OCI-LY7 (cell line): Measurements from ENCODE around the gene CSRNP3. TPM values are rescaled to one million over a fixed set of nuclear protein-coding genes. Genes with fewer than 3 reads are reported as not detected.

Experiments used
- BruUV-seq: library from RNA; stranded (reverse); fragments of 400-500 nt; replicated peaks from 2 replicates; lab custom pipeline; 2021; lab: Mats Ljungman, UMichigan
- CTCF ChIA-PET: fragments of 300-600 bp; sonication (Branson Sonifier 250); formaldehyde crosslinking; loops from one replicate; lab custom pipeline; 2022; ENCODE audit warnings: antibody characterized with exemption; ENCODE audit not compliant: unreplicated experiment; lab: Charles Lee
- POLR2A ChIA-PET: fragments of 300-600 bp; sonication (Branson Sonifier 250); formaldehyde crosslinking; loops from one replicate; lab custom pipeline; 2022; ENCODE audit warnings: antibody characterized with exemption; lab: Charles Lee
- DNase-seq: peaks from one replicate; pipeline ENCODE4 v3.0.0-alpha.2; 2015; ENCODE audit warnings: low spot score
- H2AFZ ChIP-seq: fragments of 200-600 bp; sonication (generic), shearing (Covaris generic); 2 replicates; pipeline ENCODE4 v1.6.1; 2014; ENCODE audit warnings: mild to moderate bottlenecking, antibody characterized with exemption, low read length, moderate library complexity
- H3K27ac ChIP-seq: fragments of 200-600 bp; sonication (generic); 2 replicates; pipeline ENCODE4 v1.5.1; 2014; ENCODE audit warnings: mixed run types, low read depth, mild to moderate bottlenecking, moderate library complexity, low read length, inconsistent platforms; ENCODE audit not compliant: poor library complexity, severe bottlenecking
- H3K36me3 ChIP-seq: fragments of 200-600 bp; sonication (generic); 2 replicates; pipeline ENCODE4 v1.6.1; 2014; ENCODE audit warnings: mild to moderate bottlenecking, antibody characterized with exemption, low read length, moderate library complexity, mixed read lengths; ENCODE audit not compliant: insufficient read depth
- H3K4me1 ChIP-seq: fragments of 200-600 bp; sonication (generic); 2 replicates; pipeline ENCODE4 v1.5.1; 2014; ENCODE audit warnings: mild to moderate bottlenecking, low read length; ENCODE audit not compliant: insufficient read depth, poor library complexity, severe bottlenecking
- H3K4me2 ChIP-seq: fragments of 200-600 bp; sonication (generic); 2 replicates; pipeline ENCODE4 v1.6.1; 2014; ENCODE audit warnings: mild to moderate bottlenecking, low read length
- H3K4me3 ChIP-seq: fragments of 200-600 bp; sonication (generic); 2 replicates; pipeline ENCODE4 v1.5.1; 2014; ENCODE audit warnings: mild to moderate bottlenecking, low read depth, low read length; ENCODE audit not compliant: poor library complexity, severe bottlenecking
- H3K79me2 ChIP-seq: fragments of 200-600 bp; sonication (generic); 2 replicates; pipeline ENCODE4 v1.6.1; 2016; ENCODE audit warnings: low read depth, mild to moderate bottlenecking, low read length, moderate library complexity, mixed read lengths; ENCODE audit not compliant: insufficient read depth
- H3K9me2 ChIP-seq: fragments of 200-600 bp; sonication (generic); 2 replicates; pipeline ENCODE4 v1.6.1; 2016; ENCODE audit warnings: mild to moderate bottlenecking, low read length, mixed read lengths; ENCODE audit not compliant: insufficient read depth
- H3K9me3 ChIP-seq: fragments of 200-600 bp; sonication (generic); 2 replicates; pipeline ENCODE4 v1.6.1; 2014; ENCODE audit warnings: mild to moderate bottlenecking, mixed run types, low read length, mixed read lengths
- H4K20me1 ChIP-seq: fragments of 200-600 bp; sonication (generic); 2 replicates; pipeline ENCODE4 v1.6.1; 2014; ENCODE audit warnings: mild to moderate bottlenecking, antibody characterized with exemption, low read length, moderate library complexity, mixed read lengths; ENCODE audit not compliant: insufficient read depth
- CTCF ChIP-seq: fragments of 200-600 bp; sonication (generic); conservative IDR thresholded peaks from 2 replicates; pipeline ENCODE4 v1.5.1; 2014; ENCODE audit warnings: mild to moderate bottlenecking, antibody characterized with exemption, low read length, moderate library complexity, mixed read lengths
- EZH2phosphoT487 ChIP-seq: fragments of 200-600 bp; sonication (generic); IDR thresholded peaks from 2 replicates; pipeline ENCODE4 v1.6.1; 2018; ENCODE audit warnings: low read depth, borderline replicate concordance, mild to moderate bottlenecking, mixed run types, antibody characterized with exemption, low read length, moderate library complexity, mixed read lengths
- intact Hi-C: fragments of 100-400 bp; cut with micrococcal nuclease; formaldehyde crosslinking; loops from one replicate; pipeline ENCODE4 v1.10.0; 2022; ENCODE audit not compliant: unreplicated experiment
- total RNA-seq, 2 experiments: library from RNA; depleted of rRNA in 1 of 2; stranded (reverse); fragments of >200 nt in 1 of 2; shearing (Covaris generic) in 1 of 2; gene quantifications; 2 replicates each; pipeline ENCODE4 v1.2.3, GENCODE V29; 2014 to 2022

Gene CSRNP3
- total RNA-seq, 2 experiments from 2014 or later: 0.44 to 1.4 TPM

GRCh38 chr2:165505514-165505913 is 36.0 kb downstream of the CSRNP3 start:
- Histone ChIP-seq H4K20me1 (no peaks in the 10 kb centered on the region), H3K9me2 (no peaks in the 10 kb centered on the region), H3K4me2 (no peak overlapping the region), H2AFZ (no peak overlapping the region), H3K4me3 (no peak overlapping the region), H3K4me1 (no peaks in the 10 kb centered on the region), H3K27ac (no peak overlapping the region), H3K36me3 (no peaks in the 10 kb centered on the region), H3K79me2 (no peaks in the 10 kb centered on the region), H3K9me3 (no peaks in the 10 kb centered on the region)
- POLR2A ChIA-PET: no interaction called here
- TF ChIP-seq EZH2phosphoT487: no peak
- TF ChIP-seq CTCF: no peak
- DNase-seq: no peak
- intact Hi-C loops: no loop called here
- no TSS peak for BruUV-seq
- CTCF ChIA-PET: no interaction called here

DNA sequence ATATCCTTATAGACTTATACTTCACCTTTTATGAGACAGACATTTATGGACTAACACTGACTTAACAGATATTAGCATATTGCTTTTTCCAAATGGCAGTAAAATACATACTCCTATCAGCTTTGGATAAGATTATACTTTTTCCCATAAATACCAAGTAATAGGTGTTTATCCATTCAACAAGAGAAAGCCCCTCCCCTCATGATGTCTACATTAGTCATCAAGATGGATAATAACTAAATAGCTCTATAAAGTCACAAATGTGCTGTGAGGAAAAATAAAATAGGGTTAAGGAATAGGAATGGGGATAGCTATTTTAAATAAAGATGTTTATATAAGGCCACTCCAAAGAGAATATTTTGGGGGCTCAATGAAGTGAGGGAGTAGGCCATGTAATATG is 39.4 kb downstream of the CSRNP3 start:
- H3K9me3 ChIP-seq: no peaks in the 10 kb centered on the region
- no peaks in the 10 kb centered on the region for H3K36me3 ChIP-seq
- no peaks in the 10 kb centered on the region for H3K79me2 ChIP-seq
- no peak overlapping the region for H3K4me3 ChIP-seq
- intact Hi-C loops: no loop called here
- H4K20me1 ChIP-seq: no peaks in the 10 kb centered on the region
- BruUV-seq: no TSS peak
- ChIA-PET CTCF (no interaction called here), POLR2A (interaction anchor here (0.5 to 2.0 kb wide), 4 partner anchors 7 to 284 kb away, joined by 3 to 8 read pairs (median 4); no protein-coding TSS in a partner anchor)
- H3K4me2 ChIP-seq: no peak overlapping the region
- no peak overlapping the region for H3K27ac ChIP-seq
- H3K4me1 ChIP-seq: no peaks in the 10 kb centered on the region
- no peaks in the 10 kb centered on the region for H3K9me2 ChIP-seq
- TF ChIP-seq EZH2phosphoT487: no peak
- no peak for TF ChIP-seq CTCF
- no peak overlapping the region for H2AFZ ChIP-seq
- no peak for DNase-seq

DNA sequence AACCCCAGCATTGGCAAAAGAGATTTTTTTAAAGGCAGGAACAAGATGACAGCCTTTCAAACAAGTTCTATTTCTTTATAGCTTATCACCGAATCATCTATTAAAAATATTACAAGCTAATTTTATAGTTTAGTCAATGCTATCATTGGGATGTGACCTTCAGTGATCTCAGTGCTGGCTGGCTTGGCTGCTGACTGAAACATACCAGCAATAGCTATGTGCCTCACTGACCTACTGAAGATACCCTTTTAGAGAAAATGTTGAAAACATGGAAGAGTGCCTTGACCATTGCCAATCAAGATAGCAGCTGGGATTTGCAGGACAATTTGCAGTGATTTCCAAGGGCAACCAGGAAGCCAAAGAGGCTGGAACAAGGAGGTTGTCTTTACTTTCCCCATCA is 44.0 kb downstream of the CSRNP3 start:
- POLR2A ChIA-PET: no interaction called here
- H3K4me2 ChIP-seq: no peak overlapping the region
- H3K4me3 ChIP-seq: no peak overlapping the region
- no peaks in the 10 kb centered on the region for H4K20me1 ChIP-seq
- TF ChIP-seq CTCF (no peak), EZH2phosphoT487 (no peak)
- H3K36me3 ChIP-seq: no peaks in the 10 kb centered on the region
- no peak overlapping the region for H3K27ac ChIP-seq
- CTCF ChIA-PET: no interaction called here
- no peaks in the 10 kb centered on the region for H3K79me2 ChIP-seq
- no TSS peak for BruUV-seq
- no peaks in the 10 kb centered on the region for H3K4me1 ChIP-seq
- H3K9me2 ChIP-seq: no peaks in the 10 kb centered on the region
- no peak overlapping the region for H2AFZ ChIP-seq
- no peaks in the 10 kb centered on the region for H3K9me3 ChIP-seq
- no peak for DNase-seq
- intact Hi-C loops: no loop called here
